HG03571 (cell line): ENCODE results near the gene WEE2.
A peak's percentile ranks its signal among the peaks of the same experiment; 100 is the strongest.
"Not testable (repeated sequence)": the region's sequence is repeated elsewhere in the genome, so short reads cannot be mapped to it uniquely, and the experiment has no call there.

Experiments used
- ATAC-seq: cut with Tn5 transposase; IDR thresholded peaks from one replicate; pipeline ENCODE4 v1.9.1; 2021; ENCODE audit not compliant: unreplicated experiment

The WEE2 gene

DNA sequence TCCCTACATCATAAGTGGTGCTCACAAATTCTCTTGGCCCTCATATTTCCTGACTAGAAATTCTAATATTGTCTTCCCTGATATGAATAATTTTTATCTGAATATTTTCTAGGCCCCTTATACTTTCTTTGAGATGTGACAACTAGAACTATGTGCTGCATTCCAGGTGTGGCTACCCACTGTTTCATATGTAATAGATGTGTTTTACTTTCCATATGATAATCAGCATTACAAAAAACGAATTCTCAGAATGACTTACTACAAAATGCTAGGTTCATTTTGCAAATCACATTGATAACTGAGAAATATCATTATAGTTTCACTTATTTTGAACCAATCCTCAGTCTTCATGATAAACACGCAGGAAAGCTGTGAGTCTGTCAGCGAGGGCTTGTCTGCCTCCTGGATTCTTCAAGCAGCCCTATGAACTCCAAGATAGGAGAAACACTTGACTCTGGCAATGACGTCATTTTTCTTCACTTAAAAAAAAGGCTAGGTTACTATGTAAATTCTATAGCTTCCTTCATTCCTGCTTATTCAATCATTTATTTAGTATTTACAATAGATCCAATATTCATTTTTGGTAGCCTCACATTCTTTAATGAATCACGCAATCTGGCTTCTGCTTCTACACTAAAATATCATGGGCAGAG is 4.6 kb downstream of the WEE2 start:
- ATAC-seq = no peak

DNA sequence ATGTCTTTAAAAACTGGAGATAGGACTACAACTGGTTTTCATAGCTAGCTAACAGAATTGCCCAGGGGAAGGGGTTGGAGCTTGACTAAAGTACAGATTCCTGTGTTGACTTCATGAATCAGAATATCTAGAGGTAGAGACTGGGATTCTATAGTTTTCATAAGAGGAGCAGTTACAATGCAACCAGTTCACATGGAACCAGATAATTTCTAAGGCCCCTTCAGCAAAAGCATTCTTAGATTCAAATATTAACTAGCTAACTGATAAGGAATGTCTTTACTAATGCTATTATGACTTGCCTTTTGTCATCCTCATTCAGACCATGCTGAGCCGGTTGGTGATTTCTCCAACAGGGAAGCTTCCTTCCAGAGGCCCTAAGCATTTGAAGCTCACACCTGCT is 5.7 kb downstream of the WEE2 start:
- ATAC-seq = no peak

DNA sequence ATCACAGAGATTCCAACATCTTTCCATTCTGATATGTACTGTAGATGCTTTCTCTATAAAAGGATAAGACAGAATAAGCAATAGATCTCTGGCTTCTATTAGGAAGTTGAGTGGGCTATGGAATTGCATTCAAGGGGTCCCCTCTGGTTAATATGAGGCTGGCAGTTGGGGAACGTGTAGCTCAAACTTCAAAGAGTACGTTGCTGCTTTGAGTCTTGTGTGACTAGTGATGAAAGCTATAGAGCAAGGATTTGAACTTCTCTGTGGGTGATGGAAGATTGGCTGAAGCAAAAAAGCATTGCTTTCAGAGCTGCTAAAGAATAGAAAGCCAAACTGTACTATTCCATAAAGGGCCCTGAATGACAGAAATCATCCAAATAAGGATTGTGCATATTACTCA is 6.4 kb downstream of the WEE2 start:
- no peak for ATAC-seq

DNA sequence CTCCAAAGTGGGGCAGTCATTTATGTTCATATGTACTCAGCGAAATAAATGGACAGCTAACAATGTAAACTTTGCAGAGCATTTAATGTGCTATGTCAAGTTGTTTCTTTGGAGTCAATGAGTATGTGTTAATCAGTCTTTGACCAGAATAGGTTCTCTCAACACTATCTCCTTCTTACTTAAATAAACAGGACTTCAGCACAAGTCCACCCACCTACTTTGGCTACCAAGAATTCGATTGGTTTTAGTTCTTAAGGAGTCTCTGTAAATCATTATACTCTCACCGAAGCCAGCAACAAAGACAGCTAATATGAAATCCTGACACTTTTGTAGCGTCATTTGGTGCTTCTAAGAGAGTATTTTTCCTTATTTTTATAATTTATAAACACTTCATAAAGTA is 6.9 kb downstream of the WEE2 start:
- ATAC-seq = no peak

DNA sequence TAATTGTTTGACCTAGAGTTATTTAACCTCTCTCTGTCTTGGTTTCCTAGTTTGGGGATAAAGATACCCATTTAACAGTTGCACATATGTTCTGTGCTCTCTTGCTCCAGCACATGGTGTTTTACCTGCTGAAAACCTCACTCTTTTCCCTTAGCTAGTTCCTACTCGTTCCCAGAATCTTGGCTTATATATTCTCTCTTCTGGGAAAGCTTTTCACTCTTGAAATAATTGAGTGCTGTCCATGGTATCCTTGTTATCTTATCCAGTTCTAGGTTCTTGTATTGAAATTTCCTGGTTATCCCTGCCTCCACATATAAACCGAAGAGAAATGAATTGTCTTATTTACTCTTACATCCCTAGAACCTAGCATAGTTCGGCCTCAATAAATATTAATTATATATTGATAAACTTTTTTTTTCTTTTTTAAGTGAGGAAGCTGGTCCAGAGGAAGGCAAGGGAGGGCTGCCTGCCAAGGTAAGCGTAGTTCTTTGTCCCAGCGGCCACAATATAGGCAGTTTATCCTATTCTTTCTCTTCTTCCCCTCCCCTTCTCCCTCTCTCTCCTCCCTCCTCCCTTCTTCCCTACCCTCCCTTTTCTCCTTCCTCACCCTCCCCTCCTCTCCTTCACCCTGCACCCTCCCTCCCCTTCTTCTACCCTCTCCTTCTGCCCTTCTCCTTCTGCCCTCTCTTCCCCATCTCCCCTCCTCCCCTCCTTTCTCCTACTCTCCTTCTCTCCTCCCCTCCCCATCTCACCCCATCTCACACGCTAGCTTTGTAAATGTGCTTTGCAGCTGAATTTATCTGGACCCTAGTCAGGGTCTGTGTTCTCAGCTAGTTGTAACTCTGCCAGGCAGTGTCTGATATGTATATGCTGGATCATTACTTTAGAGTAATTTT is 7.9 kb downstream of the WEE2 start:
- ATAC-seq = no peak

DNA sequence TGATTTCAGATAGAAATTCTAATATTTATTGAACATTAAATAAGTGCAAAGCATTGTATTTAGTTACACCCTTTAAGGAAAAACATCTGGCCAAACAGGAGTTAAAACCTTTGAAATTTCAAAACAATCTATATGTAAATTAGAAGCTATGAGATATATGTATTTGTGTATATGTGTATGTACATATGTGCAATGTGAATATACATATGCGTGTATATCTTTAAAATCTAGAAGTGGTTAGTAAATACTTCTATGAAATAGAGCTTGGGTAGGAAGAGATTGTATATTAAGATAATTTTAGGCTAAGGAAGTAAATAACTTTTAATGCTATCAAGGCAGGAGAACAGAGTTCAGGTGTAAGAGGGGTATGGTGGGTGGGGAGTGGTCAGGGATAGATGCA is 9.3 kb downstream of the WEE2 start:
- ATAC-seq = no peak

DNA sequence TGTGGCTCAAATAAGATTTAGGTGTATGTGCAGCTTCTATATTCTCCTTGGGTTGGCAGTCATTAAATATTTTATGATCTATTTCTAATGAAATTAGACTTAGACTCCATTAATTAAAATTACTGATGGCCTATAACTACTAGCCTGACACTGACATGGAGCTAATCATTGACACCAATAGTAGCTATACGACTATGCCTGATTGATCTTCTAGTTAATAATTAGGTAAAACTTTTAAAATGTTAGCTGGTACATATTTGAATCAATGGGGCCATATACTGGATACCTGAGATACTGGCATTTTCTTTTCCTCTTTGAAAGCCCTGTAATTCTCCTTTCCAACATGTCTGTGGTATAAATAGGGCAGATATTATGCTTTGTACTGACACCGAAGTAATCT is 14.4 kb downstream of the WEE2 start:
- peak; percentile 84 for ATAC-seq

DNA sequence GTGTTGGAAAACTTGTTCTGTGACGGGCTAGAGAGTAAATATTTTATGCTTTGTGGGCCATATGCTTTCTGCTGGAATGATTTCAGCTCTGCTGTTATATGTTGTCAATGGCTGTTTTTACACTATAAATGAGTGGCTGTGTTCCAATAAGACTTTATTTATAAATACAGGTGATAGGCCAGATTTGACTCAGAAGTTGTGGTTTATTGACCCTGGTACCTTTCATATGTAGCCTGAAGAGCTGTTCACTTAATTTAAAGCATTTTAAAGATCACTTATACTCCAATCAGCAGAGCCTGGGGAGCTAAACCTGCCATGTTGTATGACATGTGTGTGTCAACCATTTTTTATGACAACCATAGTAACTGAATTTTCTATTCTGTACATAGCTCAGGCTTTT is 20.9 kb downstream of the WEE2 start:
- no peak for ATAC-seq

DNA sequence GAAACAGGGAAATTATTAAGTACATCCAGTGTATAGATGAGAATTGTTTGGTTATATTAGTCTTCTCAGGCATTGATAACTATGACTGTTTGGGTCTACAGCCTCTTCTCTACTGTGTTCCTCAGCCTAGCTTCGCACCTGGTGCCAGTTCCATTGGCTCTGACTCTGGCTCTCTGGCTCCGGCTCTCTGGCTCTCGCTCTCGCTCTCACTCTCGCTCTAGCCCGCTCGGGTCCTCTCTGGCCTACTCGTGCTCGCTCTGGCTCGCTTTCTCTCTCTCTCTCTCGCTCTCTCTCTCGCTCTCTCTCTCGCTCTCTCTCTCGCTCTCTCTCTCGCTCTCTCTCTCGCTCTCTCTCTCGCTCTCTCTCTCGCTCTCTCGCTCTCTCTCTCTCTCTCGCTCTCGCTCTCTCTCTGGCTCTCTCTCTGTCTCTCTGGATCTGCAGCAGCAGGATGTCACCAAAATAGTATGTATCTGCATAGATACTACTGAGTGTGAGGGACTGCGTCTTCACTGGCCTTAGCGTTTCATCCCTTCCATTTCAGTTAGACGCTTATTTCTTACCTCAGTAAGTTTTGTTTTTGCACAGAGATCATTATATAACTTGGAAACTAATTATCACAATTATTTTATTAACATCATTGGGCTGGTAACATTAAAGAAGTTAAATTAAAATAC is 23.5 kb downstream of the WEE2 start:
- no peak for ATAC-seq

DNA sequence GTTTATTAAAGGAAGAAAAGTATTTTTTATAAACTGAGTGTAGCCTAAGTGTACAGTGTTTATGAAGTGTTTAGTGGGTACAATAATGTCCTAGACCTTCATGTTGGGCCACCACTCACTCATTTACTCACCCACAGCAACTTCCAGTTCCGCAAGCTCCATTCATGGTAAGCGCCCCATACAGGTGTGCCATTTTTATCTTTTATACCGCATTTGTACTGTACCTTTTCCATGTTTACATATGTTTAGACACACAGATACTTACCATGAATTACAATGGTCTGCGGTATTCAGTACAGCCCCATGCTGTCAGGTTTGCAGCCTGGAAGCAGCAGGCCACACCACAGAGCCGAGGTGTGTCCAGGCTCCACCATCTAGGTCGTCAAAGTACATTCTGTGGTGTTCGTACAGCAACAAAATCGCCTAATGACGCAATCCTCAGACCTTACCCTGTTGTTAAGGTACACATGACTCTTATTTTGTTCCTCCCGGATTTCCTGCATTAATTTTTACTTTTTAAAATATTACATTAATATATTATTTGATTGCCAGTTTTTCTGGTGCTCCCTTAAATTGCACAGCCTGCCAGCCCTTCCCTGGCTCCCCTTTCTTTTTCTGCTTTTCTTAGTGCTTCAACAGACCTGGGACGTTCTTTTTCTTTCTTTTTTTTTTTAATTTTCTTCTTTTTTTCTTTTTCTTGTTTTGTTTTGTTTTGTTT is 29.1 kb downstream of the WEE2 start:
- no peak for ATAC-seq

DNA sequence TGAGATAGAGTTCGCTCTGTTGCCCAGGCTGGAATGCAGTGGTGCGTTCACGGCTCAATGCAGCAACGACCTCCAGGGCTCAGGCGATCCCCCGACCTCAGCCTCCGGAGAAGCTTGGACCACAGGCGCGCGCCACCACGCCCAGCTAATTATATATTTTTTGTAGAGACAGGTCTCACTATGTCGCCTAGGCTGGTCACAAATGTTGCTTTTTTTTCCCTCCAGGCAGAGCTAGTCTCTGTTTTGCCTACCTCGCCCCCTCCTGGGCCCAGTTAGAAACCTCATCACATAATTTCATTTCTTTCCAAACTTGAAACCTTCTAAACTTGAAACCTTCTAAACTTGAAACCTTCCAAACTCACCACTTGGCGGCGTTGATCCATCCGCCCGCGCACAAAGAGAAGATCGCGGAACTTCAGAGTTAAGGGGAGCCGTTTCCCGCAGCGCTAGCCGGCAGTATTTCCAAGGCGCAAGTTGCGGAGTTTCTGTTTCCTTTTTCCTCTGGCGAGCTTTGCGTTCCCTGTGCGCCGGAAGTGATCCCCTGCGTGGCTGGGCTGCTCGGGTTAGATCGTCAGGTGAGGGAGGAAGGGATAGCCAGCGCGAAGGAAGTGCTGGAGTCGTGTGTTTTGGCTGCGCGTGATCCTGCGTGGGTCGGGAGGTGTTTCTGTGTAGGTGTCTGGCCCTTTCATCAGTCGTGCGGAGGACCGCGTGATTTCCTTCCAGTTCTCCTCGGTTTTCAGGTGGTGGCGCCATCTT is 29.9 kb downstream of the WEE2 start, which contains the start of gene SSBP1:
TSS of gene SSBP1 (plus strand) at position 523 of the 756 bp plus-strand sequence. CDS start 809 bp downstream, outside the sequence.
- peak; percentile 92 for ATAC-seq

DNA sequence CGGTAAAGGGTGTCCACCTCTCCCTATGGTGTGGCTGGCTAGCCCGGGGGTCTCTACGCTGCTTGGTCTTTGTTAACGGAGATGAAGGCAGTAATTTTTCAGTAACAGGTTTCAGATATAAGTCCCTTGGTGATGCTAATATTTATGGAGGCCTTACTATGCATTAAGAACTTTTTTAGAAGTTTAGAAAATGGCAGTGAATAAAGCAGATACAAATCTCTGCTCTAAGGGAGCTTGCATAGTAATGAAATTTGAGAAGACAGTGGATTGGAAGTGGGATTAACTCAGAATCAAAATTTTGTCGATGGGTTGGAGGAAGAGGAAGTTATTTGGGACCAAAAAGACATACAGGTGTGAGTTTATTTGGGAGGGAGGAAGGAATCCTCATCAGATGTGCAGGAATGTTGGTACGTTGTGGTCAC is 30.4 kb downstream of the WEE2 start:
- no peak for ATAC-seq

DNA sequence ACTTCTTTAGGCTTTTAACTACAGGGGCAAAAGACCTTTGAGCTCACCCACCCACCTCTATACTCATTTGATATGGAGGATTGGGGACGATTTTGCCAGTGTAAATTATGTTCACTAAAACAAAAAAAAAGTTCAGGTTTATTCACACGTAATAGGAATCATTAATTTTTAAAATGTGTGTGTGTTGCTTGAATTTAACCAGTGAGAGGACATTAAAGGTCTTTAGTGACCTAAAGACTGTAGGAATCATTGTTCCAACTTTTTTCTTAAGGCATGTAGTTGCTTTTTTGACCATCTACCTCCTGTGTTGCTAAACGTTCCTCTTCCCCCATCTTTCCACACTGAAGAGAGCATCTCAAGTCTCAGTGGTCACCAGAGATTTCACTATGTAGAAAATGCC is 31.1 kb downstream of the WEE2 start:
- no peak for ATAC-seq

DNA sequence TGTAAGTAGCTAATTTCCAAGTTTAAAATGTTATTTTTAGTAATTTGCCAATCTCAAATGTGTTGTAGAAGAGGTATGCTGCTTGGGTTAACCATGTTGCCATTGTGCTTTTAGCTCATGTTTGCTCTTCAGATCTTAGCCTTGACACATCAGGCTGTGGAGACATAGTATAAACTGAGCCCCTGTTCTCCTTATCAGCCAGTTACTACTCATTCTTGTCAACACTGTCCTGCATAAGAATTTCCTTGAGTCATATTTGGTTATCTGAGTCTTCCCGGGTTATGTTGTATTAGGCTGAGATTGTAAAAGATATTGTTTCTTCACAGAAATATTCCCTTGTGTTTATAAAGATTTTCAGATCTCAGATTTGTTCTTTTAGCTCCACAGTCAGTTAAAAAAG is 34.1 kb downstream of the WEE2 start:
- no peak for ATAC-seq

DNA sequence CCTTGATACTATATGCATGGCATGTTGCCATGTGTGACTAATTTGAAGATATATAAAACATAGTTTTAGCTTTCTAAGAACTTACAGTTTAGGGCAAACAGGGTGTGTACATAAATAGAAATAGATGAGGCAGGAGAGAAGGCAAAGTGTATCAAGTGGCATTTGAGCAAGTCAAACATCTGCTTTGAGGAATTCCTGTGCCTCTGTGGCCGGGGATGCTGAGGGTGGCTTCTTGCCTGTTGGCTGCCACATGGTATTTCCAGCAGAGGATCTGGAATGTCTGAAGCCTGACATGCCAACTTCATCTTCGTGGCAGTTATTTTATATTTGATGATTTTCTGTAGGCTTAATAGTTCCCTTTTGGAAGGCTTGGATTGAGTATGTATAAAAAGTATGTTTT is 36.0 kb downstream of the WEE2 start:
- ATAC-seq = no peak

DNA sequence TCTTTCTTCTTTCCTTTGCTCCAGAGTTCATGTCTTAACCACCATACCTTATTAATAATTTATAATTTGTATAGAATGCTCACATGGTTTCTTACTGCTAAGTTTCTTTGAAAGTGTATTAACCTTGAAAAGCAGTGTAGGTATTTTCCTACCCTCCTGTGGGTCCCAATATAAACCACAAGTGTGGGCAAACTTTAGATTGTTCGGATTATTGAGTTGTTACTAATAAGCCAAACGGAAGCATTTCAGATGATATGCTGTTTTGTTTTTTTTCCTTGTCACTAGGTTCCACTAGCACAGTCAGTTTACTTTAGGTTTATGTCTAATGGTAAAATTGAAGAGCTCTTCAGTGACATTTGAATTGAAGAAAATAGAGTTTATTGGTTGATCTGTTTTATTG is 40.2 kb downstream of the WEE2 start:
- ATAC-seq = no peak

DNA sequence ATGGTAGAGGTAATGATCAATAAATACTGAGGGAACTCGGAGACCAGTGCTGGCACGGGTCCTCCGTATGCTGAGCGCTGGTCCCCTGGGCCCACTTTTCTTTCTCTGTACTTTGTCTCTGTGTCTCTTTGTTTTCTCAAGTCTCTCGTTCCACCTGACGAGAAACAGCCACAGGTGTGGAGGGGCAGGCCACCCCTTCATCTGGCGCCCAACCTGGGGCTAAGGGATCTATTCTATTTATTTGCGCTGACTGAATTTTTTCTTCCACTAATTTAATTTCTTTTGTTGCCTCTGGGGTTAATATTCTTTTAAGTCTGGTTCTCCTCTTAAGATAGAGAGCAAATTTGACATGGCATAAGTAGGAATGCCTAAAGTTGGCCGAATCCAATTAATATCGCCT is 43.8 kb downstream of the WEE2 start:
- ATAC-seq = not testable (repeated sequence)

DNA sequence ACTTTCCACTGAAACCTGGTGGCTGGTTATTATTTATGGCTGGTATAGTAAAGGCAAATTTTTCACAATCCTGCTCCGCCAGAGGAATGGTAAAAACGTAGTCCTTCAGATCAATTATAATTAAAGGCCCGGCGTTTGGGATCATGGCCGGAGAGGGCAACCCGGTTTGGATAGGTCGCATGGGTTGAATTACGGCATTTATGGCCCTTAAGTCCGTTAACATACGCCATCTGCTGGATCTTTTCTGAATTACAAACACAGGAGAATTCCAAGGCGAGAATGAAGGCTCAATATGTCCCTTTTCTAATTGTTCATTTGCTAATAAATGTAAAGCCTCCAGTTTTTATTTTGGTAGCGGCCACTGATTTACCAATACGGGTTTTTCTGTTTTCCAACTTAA is 44.5 kb downstream of the WEE2 start:
- no peak for ATAC-seq

DNA sequence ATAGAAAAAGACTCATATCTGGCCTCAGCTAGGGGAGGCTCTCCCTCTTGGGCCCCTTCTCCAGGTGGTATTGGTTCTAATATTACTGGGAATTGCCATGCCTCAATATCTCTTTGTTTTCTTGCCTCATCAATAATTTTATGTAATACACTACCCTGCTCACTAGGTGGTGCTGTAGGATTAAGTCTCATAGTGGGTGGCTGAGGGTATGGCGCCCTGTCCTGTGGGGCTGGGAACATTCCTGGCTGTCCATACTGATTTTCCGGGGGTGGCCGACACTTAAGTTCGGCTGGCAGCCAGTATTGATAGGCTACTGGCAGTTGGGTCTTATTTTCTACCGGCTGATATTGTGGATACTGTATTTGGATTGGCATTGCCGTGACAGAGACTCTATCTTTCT is 46.8 kb downstream of the WEE2 start:
- ATAC-seq = no peak

DNA sequence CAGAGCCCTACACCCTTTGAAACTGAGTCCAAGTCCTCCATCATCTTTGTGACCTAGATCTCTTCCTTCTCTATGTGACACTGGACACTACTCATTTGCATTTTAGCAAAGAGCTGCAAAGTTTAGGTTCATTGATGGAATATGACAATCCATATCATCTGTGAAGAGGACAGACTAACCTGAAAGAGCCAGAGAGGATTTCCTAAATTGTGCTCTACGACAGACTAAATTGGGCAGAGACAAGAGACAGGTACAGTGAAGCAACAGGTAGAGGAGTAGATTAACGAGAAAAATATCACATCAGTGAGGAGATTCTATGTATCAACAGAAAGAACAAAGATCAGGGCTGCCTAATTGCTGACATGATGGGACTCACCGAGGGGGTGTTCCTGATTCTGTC is 55.6 kb downstream of the WEE2 start, which contains the start of gene TAS2R3:
TSS of gene TAS2R3 (plus strand) at position 301 of the 400 bp plus-strand sequence. CDS start at position 363, 62 bp downstream.
- no peak for ATAC-seq
